Right lobe of liver (tissue), 4 donors: ENCODE results near the gene ZMIZ1.

Source experiments
- POLR2A ChIP-seq: fragments of 450-650 bp; IDR thresholded peaks from one replicate; pipeline ENCODE4 v1.6.1; 2017; ENCODE audit warnings: antibody characterized with exemption, mild to moderate bottlenecking
- TF ChIP-seq, protein P1 (sequence below), 4 donors: fragments of 200-600 bp in 3 of 4; fragments of 450-650 bp in 1 of 4; IDR thresholded peaks; one replicate each; pipeline versions ENCODE4 v1.5.1 to v1.8.0; 2016 to 2022; ENCODE audit warnings: antibody characterized with exemption in 4 of 4, mild to moderate bottlenecking in 2 of 4
- donor health status: DM: no; HTN: no; CAD: no.
- donor health status: DM: no; HTN: no; CAD: no.
- donor health status: DM: no; HTN: yes; CAD: no.

DNA sequence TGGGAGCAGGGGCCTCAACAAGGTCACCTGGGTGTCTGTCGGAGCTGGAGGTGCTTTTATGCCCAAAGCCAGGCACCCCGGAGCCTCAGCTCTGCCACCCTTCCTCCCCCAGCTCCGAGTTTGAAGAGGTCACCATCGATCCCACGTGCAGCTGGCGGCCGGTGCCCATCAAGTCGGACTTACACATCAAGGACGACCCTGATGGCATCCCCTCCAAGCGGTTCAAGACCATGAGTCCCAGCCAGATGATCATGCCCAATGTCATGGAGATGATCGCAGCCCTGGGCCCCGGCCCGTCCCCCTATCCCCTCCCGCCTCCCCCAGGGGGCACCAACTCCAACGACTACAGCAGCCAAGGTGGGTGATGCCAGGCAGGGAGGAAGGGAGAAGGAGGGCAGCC is 237.2 kb downstream of the ZMIZ1 start:
- TF ChIP-seq, protein P1, sequence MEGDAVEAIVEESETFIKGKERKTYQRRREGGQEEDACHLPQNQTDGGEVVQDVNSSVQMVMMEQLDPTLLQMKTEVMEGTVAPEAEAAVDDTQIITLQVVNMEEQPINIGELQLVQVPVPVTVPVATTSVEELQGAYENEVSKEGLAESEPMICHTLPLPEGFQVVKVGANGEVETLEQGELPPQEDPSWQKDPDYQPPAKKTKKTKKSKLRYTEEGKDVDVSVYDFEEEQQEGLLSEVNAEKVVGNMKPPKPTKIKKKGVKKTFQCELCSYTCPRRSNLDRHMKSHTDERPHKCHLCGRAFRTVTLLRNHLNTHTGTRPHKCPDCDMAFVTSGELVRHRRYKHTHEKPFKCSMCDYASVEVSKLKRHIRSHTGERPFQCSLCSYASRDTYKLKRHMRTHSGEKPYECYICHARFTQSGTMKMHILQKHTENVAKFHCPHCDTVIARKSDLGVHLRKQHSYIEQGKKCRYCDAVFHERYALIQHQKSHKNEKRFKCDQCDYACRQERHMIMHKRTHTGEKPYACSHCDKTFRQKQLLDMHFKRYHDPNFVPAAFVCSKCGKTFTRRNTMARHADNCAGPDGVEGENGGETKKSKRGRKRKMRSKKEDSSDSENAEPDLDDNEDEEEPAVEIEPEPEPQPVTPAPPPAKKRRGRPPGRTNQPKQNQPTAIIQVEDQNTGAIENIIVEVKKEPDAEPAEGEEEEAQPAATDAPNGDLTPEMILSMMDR (IDR thresholded peaks at IDR 0.05), result no peak
- TF ChIP-seq POLR2A, result no peak
